A673 (cell line): ENCODE data around the gene PPIG.

ENCODE experiments used
- CTCF ChIP-seq: fragments of 300-800, 200-600 bp; sonication (generic); conservative IDR thresholded peaks from 2 replicates; pipeline ENCODE4 v1.5.1; 2017; ENCODE audit warnings: low read depth, mild to moderate bottlenecking, antibody characterized with exemption, low read length, moderate library complexity, mixed read lengths
- EZH2 ChIP-seq: fragments of 200-600 bp; sonication (generic); IDR thresholded peaks from 2 replicates; pipeline ENCODE4 v1.6.1; 2017; ENCODE audit warnings: borderline replicate concordance, low read depth, mild to moderate bottlenecking, mixed read lengths, antibody characterized with exemption, low read length; ENCODE audit not compliant: poor library complexity, severe bottlenecking

GRCh38 chr2:169623235-169623634 lies 39.1 kb downstream of the PPIG start:
- no peak for TF ChIP-seq CTCF
- no peak for TF ChIP-seq EZH2
